ENCODE measurements around the gene CISD3. TPM values are rescaled to one million over a fixed set of nuclear protein-coding genes. Genes with fewer than 3 reads are reported as not detected.
"Not testable (repeated sequence)": the region's sequence is repeated elsewhere in the genome, so short reads cannot be mapped to it uniquely, and the experiment has no call there.

Gene CISD3
- total RNA-seq, 4 donors from 2014 or later, result 3.7 to 7.8 (median 5.4) TPM

DNA sequence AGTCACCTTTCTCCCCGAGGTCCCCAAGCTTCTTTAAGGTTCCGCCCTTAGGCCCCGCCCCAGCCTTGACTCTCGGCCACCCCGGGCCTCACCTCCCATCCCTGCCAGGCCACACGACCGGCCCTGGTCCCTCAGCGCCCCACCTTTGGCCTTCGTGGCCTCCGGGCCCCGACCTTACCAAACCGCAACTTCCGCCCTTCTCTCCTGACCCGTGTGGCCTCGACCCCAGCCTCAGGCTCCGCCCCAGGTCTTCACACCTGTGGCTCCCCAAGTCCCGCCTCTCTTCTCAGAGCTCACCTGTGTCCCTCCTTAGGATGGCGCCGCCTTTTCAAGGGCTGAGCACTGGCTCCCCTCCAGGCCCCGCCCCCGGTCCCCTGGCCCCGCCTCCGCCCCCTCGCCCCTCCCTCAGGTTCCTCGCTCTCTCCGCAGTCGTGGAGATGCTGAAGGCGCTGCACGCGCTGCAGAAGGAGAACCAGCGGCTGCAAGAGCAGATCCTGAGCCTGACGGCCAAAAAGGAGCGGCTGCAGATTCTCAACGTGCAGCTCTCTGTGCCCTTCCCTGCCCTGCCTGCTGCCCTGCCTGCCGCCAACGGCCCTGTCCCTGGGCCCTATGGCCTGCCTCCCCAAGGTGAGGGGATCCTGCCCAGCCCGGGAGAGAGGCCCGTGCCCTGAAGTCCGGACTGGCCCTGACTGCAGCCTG, 10.0 kb upstream of the CISD3 start:
- no peak for DNase-seq (ENCODE audit: low spot score in 2 of 2)
- 69% methylated on average over 29 to 35 of the region's 39 CpGs for WGBS, 2 donors
- intact Hi-C loops (cut with DNase I; ENCODE audit: low total_unique reads), result no loop called here
- no peak for TF ChIP-seq POLR2A (IDR thresholded peaks at IDR 0.05)
- TF ChIP-seq, protein P1, sequence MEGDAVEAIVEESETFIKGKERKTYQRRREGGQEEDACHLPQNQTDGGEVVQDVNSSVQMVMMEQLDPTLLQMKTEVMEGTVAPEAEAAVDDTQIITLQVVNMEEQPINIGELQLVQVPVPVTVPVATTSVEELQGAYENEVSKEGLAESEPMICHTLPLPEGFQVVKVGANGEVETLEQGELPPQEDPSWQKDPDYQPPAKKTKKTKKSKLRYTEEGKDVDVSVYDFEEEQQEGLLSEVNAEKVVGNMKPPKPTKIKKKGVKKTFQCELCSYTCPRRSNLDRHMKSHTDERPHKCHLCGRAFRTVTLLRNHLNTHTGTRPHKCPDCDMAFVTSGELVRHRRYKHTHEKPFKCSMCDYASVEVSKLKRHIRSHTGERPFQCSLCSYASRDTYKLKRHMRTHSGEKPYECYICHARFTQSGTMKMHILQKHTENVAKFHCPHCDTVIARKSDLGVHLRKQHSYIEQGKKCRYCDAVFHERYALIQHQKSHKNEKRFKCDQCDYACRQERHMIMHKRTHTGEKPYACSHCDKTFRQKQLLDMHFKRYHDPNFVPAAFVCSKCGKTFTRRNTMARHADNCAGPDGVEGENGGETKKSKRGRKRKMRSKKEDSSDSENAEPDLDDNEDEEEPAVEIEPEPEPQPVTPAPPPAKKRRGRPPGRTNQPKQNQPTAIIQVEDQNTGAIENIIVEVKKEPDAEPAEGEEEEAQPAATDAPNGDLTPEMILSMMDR (IDR thresholded peaks at IDR 0.05), result no peak
- H3K4me3 ChIP-seq (ENCODE audit: low read depth, poor library complexity, severe bottlenecking), result no peak overlapping the region

DNA sequence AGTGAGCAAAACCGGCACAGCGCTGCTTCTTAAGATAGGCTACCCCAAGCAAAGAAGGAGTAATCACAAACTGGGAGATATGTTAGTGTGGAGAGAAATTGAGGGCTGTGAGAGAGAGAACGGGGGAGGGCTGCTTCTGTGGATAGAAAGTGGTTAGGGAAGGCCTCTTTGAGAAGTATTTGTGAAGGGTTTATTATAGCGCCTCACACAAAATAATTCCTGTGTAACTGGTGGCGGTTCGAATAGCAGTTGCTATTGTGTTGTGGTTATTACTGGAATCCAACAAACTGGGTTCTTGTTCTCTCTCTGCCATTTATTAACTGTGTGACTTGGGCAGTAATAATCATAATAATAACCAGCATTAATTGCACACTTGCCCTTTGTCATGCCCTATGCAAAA, 9.2 kb upstream of the CISD3 start:
- H3K4me3 ChIP-seq (ENCODE audit: low read depth, poor library complexity, severe bottlenecking), result no peak overlapping the region
- 83 to 85% methylated on average over 6 of the region's 6 CpGs for WGBS, 2 donors
- DNase-seq (ENCODE audit: low spot score in 2 of 2), result no peak
- no peak for TF ChIP-seq POLR2A (IDR thresholded peaks at IDR 0.05)
- TF ChIP-seq, protein P1 (IDR thresholded peaks at IDR 0.05), result no peak
- intact Hi-C loops (cut with DNase I; ENCODE audit: low total_unique reads), result no loop called here

DNA sequence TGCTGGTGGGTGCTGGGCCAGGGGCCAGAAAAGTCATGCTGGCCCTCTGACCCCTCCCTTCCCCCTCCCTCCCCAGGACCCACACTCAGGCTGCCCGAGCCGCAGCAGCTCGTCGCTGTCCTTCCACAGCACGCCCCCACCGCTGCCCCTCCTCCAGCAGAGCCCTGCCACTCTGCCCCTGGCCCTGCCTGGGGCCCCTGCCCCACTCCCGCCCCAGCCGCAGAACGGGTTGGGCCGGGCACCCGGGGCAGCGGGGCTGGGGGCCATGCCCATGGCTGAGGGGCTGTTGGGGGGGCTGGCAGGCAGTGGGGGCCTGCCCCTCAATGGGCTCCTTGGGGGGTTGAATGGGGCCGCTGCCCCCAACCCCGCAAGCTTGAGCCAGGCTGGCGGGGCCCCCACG, 8.3 kb upstream of the CISD3 start:
- DNase-seq (ENCODE audit: low spot score in 2 of 2), result no peak
- TF ChIP-seq, protein P1 (IDR thresholded peaks at IDR 0.05), result no peak
- no peak for TF ChIP-seq POLR2A (IDR thresholded peaks at IDR 0.05)
- 87 to 88% methylated on average over 7 to 15 of the region's 16 CpGs for WGBS, 2 donors
- intact Hi-C loops (cut with DNase I; ENCODE audit: low total_unique reads), result no loop called here
- H3K4me3 ChIP-seq (ENCODE audit: low read depth, poor library complexity, severe bottlenecking), result no peak overlapping the region

DNA sequence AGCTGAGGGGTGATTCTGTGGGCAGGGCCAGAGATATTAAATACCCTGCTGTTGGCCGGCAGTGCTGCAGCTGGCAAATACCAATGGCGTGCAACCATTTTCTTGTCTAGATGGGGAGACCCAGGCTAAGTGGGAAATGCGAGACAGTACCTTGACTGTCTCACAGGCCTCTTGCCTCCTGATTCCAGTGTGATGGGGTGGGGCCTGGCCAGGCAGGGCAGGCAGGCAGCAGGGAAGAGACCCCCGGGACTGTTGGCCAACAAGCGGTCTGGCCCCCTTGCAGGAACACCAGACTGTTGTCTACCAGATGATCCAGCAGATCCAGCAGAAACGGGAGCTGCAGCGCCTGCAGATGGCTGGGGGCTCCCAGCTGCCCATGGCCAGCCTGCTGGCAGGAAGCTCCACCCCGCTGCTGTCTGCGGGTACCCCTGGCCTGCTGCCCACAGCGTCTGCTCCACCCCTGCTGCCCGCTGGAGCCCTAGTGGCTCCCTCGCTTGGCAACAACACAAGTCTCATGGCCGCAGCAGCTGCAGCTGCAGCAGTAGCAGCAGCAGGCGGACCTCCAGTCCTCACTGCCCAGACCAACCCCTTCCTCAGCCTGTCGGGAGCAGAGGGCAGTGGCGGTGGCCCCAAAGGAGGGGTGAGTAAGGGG, 5.7 kb upstream of the CISD3 start:
- DNase-seq (ENCODE audit: low spot score in 2 of 2), result no peak

DNA sequence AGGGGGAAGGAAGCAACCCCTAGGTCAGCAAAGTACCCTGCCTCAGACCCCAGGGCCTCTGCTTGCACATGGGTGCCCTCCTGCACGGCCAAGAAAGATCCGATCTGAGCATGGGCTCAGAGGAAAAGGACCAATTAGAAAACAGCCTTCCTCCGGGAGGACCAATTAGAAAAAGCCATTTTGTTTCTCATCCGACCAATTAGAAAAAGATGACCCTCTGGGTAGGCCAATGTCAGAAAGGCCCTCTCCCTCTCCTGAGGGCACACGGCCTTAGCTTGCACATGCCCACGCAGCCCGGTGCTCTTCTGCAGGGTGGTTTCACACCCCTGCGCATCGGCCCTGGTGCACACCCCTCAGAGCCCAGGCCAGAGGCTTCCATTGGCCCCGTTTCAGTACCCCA, 5.1 kb upstream of the CISD3 start:
- H3K4me3 ChIP-seq (ENCODE audit: low read depth, poor library complexity, severe bottlenecking), result no peak overlapping the region
- WGBS, 2 donors, result 77 to 84% methylated on average over 10 of the region's 10 CpGs
- no peak for TF ChIP-seq POLR2A (IDR thresholded peaks at IDR 0.05)
- TF ChIP-seq, protein P1 (IDR thresholded peaks at IDR 0.05), result no peak
- no peak for DNase-seq (ENCODE audit: low spot score in 2 of 2)
- intact Hi-C loops (cut with DNase I; ENCODE audit: low total_unique reads), result no loop called here

More for the DNA sequence above, 5.7 kb upstream of the CISD3 start:
- 66 to 81% methylated on average over 8 to 9 of the region's 16 CpGs for WGBS, 2 donors
- H3K4me3 ChIP-seq (ENCODE audit: low read depth, poor library complexity, severe bottlenecking), result no peak overlapping the region
- intact Hi-C loops (cut with DNase I; ENCODE audit: low total_unique reads), result no loop called here
- TF ChIP-seq, protein P1 (IDR thresholded peaks at IDR 0.05), result no peak
- no peak for TF ChIP-seq POLR2A (IDR thresholded peaks at IDR 0.05)

DNA sequence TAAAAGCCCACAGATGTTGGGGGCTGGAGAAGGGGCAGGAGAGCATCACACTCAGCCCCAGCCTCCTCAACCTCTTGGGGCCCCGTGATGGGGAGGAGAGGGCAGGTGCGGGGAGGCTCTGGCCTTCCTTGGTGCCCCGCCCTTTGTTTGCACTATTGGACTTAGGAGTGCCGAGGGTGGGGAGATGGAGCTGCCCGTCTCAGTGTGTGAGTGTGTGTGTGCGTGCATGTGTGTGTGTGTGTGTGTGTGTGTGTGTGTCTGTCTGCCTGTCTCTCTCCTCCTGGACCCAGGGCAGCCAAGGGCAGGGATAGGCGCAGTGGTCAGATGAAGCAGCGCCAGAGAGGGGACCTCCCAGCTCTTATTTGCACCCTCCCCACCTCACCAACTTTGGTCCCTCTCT, 4.0 kb upstream of the CISD3 start:
- 58 to 78% methylated on average over 6 to 7 of the region's 8 CpGs for WGBS, 2 donors
- intact Hi-C loops (cut with DNase I; ENCODE audit: low total_unique reads); H3K4me3 ChIP-seq (ENCODE audit: low read depth, poor library complexity, severe bottlenecking); DNase-seq (ENCODE audit: low spot score in 2 of 2): not testable (repeated sequence)
